CD4-positive, alpha-beta T cell treated with Interleukin-1 beta for 1 hour (primary cell): ENCODE measurements around the gene NEUROD4.
"Not testable (repeated sequence)": the region's sequence is repeated elsewhere in the genome, so short reads cannot be mapped to it uniquely, and the experiment has no call there.

Experiments
- DNase-seq, 2 donors: peaks; one replicate each; pipeline ENCODE4 v3.0.0-alpha.2; 2020 to 2022

NEUROD4 gene, protein sequence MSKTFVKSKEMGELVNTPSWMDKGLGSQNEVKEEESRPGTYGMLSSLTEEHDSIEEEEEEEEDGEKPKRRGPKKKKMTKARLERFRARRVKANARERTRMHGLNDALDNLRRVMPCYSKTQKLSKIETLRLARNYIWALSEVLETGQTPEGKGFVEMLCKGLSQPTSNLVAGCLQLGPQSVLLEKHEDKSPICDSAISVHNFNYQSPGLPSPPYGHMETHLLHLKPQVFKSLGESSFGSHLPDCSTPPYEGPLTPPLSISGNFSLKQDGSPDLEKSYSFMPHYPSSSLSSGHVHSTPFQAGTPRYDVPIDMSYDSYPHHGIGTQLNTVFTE

DNA sequence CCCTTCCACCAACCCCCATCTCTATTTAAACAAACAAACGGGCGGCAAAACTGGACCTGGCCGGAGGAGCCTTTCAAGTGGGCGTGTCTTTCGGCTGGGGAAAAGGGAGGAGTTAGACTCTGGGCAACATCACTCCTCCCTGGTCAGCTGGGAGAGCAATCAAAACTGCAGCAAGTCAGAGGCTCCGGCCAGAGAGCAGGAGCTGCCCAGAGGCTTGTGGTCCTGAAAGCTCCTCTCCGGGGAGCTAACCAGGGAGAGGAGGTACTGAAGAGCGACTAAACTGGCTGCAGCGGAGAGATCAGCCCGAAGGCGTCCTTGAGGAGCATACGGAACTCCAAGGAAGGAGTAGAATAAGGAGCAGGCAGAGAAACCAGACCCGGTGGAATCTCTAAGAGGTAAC lies at the start of gene NEUROD4:
Gene NEUROD4, plus strand, starts transcription at position 191 of the 400 bp plus-strand sequence. CDS start 6,466 bp downstream, outside the sequence.
- peak; percentile 8 to 30 for DNase-seq

DNA sequence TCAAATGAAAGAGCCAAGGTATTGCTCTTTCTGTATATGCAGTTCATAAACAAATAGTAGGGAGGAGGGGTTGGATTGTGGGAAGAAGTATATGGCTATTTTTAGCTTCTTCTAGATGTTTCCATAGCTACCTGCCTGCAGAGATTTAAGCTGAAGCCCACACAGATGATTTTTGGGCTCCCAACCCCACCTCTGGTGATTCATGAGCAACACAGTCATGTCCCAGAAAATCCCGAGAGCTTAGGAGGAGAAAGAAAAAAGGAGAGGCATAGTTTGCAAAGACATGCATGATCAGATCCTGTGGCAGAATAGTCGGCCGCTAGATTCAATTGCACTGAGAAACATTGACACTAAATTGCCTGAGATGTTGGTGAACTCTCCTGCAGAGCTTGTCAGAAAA lies 49.0 kb upstream of the NEUROD4 start:
- DNase-seq = no peak

DNA sequence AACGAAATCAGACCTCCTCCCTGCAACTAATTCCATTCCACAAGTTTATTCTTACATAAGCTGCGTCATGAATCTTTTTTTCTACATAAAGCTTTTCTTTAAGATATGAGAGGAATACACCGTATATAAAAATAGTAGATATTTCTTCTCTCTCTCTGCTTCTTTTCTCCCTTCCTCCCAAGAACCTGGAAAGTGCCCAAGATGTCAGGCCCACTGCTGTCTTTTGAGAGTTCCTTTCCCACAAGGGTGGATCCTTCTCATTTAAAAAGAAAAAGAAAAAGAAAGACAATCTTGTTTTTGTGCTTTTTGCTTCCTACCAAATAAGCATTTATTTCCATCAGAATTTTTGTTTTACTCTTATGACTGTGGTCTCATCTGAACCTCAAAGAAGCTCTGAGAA lies 46.2 kb upstream of the NEUROD4 start:
- DNase-seq = no peak

DNA sequence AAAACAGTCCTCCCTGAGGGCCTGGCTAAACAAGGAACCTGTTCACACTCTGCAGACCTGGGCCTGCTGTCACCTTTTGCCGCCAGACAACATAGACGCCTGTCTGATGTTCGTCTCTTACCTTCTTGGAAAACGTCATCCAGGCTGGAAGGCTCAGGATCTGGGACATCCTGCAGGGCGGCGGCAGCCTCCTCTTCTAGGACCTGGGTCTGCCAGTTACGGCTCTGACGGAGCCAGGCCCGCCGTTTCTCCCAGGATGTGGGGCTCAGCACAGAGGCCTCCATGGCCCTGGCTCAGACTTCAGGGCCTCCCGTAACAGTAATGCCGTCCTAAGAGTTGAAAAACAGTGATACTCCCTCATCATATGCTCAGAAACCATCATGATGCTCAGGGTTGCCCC lies 45.5 kb upstream of the NEUROD4 start:
- no peak for DNase-seq

DNA sequence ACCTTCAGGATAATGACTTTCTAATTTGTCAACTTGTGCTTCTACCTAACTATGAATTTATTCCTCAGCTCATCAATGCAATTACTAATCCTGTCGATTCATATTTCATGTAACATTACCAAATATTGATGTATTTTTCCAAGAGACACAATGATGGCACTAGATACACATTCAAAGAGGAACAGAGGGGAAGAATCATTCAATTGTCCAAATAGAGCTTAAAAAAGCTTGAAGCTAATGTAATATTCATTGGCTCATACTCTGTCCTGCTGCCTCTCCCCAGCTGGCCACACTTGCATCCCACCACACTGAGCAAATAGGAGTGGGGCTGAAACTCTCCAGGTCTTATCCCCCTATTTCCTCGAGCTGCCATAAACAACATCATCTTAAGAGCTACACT lies 44.5 kb upstream of the NEUROD4 start:
- no peak for DNase-seq

DNA sequence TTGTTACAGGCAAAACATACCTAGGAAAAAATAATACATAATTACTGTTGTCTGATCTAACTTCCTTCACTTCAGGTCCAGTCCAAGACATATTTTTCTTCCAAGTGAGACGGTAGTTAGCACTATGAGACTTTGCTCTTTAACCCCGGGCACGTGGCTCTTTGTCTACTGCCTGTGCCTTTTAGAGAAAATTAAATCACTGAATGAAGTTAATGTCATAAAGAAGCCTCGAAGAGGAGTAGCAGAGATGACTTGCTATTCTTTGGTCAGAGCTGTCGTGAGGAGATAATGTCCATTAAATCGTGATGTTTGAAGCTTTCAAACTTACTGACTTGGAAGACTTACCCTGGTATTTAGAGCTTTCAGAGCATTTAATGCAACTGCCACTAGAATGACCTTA lies 43.9 kb upstream of the NEUROD4 start:
- no peak for DNase-seq

DNA sequence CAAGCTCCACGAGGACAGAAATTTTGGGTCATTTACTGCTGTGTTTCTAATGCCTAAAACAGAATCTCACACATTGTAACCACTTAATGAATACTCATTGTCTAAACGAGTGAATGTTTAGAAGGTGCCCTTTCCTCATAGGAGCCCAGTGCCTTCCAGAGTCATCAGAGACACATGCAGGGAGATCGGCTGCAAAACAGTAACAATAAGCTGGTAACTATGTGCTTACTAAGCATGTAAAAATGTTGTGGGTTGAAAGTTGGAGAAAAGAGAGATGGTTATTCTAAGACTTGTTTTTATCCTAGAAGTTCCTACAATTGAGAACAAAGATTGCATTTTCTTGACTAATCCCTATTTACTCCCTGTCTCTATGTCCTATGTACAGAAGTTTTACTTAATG lies 42.6 kb upstream of the NEUROD4 start:
- no peak for DNase-seq

DNA sequence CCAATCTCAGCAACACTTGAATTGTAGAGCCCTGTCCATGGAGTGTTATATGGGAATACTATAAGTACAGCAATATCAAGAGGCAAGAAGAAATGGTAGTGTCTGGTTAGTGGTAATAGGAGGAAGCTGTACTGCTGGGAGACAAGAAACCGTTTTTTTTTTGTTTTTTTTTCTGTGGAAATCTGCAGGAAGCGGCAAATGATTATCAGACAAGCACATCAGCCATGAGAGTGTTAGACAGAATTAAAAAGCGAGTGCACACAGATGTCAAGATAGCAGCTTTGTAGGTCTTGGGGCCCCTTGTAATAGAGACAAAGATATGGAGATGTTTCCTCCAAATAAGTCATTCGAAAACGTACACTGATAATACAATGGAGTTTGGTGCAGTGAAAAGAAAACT lies 41.9 kb upstream of the NEUROD4 start:
- peak in 1 of 2 donors; percentile 37 for DNase-seq

DNA sequence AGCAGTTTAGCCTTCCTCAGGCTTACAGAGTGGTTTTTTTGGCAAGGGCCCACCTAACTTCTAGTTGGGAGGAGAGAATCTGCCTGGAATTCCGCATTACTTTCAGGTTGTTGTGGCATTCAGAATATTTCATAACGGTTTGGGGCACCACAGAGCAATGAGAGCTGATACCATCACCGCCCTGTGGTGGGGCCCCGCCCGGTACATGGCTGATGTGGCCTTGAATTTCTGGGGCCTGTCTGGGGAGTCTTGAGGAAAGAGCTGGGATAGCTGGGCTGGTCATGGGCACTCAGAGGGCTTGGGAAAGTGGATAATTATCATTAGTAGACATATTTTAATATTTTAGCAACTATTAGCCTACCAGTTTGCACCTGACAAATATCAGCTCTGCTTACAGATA lies 39.4 kb upstream of the NEUROD4 start:
- peak; percentile 14 to 47 for DNase-seq

DNA sequence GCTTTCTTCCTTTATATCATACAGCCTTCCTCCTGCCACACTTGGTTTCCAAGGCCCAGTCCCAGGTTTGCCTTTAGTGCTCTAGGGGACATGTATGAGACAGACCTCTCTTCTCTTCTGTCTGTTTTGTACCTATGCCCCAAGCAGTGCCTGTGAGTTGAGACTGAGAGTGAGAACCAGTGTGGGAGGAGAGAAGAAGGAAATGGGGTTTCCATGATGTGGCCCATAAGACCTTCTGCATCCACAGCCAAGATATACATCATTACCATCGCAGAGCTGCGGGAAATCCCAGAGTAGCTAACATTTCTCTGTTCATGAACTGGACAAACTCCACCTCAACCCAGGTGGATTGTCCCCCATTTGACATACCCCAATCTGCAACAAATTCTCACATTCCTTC lies 38.0 kb upstream of the NEUROD4 start:
- DNase-seq = peak in 1 of 2 donors; percentile 43

DNA sequence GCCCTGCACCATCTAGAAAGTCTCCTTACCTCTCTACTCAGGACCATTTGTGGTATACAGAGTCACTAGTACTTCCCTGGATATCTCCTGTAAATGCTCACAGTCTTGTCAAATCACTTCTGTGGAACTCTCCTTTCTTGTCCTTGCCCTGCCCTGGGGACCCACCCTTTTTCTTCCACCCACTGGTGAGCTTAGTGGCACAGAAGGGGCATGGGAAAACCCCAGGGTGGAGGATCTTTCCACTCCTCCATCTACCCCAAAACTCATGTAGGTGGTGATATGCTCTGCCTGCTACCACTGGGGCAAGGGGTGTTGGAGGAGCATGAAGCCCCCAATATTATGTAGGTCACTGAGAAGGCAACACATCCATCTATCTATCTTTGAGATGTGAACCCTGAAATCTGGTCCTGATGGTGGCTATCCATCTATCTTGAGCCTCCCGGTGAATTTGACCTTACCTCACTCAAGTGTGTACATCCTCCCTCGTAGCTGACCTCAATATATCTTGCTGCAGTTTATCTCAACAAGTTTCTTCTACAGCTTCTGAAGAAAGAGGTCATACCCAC lies 36.2 kb upstream of the NEUROD4 start:
- peak in 1 of 2 donors; percentile 51 for DNase-seq

DNA sequence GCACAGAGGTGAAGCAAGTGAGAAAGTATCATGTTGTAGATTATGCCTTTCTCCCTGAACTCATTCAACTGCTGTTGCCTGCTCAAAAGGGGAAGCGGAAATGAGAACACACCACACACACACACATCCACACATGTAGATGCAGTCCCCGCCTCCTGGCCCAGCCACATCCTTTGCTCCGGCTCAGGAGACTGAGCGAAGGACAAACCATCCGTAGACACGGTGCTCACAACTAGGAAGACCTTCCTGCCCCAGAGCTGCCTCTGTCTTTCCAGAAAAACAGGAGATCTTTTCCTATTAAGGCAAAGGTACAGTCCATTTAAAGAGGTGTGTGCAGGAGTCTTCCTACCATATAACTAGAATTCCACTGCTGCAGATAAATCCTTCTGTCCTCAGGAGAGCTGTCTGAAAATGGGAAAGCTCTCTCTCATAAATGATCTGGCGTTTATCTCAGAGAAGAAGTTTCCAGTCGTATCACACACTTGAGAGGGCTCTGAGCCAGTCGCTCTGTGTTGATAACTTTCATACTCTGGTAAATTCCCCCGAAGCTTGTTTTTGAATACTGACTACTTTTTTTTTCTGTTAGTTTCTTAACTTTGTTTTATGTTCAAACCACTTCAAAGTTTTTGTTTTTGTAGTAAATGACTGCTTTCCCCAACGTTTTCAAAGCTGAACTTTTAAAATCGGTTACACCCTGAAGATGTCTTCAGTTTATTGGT lies 35.0 kb upstream of the NEUROD4 start, which contains the start of gene TESPA1:
Gene TESPA1, minus strand, starts transcription at position 105 of the 719 bp plus-strand sequence. CDS start 10,200 bp downstream, outside the sequence.
- peak; percentile 88 to 89 for DNase-seq

DNA sequence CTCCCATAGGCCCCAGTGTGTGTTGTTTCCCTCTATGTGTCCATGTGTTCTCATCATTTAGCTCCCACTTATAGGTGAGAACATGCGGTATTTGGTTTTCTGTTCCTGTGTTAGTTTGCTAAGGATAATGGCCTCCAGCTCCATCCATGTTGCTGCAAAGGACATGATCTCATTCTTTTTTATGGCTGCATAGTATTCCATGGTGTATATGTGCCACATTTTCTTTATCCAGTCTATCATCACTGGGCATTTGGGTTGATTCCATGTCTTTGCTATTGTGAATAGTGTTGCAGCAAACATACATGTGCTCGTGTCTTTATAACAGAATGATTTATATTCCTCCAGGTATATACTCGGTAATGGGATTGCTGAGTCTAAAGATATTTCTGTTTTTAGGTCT lies 33.0 kb upstream of the NEUROD4 start:
- not testable (repeated sequence) for DNase-seq

DNA sequence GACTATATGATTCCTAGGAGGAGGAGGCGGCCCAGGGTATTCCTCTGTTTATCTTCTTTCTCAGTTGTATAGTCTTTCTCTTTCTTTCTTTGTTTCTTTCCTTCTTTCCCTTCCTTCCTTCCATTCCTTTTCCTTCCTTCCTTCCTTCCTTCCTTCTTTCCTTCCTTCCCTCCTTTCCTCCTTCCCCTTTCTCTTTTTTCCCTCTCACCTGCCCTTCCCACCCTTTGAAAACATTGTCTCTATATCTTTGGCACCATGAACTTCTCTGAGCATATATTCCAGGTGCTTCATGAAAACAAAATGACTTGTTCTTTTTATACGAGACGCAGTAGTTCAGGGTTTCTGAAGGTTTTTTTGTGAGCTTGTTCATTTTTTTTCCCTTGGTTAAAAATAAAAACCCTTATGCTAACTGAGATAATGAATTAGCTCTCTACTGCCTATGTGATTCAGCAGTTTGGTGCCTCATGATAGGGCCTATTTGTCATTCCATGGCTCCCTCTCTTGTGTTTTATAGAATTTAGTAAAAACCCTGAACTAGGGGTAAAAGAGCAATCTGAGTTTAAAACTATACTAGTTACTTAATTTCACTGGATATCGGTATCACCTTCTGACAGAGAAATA lies 32.1 kb upstream of the NEUROD4 start:
- no peak for DNase-seq

DNA sequence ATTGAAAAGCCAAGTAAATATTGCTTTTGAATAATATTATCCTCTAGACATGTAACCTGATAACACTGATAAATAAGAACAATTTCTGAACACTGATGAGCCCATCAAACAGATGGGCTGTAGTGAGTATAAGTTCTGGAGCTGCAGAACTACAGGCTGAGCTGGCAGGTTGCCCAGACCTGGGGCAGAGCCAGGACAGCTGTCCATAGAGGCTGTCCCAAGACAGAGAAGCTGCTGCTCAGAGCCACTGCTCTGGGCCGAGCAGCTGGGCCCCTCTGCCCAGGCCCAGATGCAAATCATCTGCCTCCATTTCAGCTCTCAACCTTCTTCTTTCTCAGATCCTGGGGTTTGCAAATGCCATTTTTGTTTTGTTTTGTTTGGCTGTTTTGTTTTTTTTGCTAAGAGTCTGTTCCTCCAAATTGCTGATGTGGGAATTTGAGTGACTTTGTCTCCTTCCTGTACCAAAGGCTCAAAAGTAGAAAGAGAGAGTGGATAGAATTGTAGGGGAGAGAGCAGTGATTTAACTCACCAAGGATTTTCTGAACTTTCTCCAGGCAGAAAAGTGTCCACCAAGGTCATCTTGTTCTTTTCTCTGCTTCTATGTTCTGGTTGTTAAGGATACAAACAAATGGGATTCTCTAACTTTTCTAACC lies 31.2 kb upstream of the NEUROD4 start:
- DNase-seq = no peak

DNA sequence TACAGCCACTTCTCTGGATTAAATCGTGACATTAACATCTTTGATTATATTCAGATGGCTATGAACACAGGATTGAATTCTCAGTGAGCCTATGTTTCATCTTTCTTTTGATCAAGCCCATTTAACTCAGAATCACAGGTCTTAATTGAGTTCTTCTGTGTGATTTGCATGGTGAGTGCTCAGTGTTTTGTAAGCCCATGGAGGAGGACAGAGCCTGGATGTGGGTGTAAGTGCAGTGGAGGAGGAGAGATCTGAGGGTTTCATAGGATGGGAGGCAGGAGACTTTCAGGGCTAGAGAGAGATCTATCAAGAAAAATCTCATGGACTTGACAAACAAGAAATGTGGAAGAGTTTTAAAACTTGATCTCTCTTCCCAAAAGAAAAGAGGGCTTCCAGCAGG lies 29.9 kb upstream of the NEUROD4 start:
- DNase-seq = no peak

DNA sequence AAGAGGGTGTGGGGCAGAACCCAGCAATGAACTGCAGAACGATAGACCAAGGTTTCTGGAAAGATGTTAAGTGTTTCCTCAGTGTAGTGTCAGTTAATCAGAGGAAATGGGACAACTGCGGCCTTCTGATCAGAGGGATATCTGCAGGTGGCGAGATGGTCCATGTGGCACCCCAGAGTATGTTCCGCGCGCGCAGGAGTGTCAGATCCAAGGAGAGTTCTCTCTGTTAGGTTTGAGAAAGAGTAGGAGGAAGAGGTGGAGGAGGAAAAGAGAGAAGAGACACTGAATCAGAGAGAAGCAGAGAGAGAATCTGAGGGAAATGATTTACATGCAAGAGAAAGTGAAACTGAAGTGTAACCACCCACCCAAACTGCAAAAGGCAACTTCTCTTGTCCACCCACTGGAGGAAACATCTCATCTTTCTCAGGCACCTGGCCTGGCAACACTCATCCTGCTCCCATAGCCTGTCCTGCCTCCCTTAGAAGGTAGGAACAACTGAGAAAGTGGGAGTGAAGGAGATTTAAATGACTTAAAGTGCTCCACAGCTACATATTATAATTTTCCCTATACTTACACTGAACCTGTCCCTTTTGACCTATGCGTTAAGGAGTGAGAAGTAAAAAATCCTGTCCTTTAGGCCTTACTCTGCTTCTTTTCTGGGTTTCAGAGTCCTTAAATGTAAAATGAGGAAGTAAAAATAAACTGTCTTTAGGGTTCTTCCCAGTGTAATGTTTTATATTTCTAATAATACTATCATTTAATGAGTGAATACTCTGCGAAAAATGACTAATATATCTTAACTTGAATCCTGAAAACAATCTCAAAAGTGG lies 28.4 kb upstream of the NEUROD4 start:
- DNase-seq = peak; percentile 17 to 48

DNA sequence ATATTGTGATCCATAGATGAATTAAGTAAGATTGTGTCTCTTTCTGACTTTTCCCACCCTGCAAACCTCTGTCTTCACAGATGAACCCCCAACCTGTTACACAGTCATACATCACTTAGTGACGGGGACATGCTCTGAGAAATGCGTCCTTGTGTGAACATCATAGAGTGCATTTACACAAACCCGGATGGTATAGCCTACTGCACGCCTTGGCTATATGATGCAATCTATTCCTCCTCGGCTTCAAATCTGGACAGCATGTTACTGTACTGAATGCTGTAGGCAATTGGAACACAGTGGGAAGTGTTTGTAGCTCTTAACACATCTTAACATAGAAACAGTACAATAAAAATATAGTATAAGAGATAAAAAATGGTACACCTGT lies 27.8 kb upstream of the NEUROD4 start:
- no peak for DNase-seq

DNA sequence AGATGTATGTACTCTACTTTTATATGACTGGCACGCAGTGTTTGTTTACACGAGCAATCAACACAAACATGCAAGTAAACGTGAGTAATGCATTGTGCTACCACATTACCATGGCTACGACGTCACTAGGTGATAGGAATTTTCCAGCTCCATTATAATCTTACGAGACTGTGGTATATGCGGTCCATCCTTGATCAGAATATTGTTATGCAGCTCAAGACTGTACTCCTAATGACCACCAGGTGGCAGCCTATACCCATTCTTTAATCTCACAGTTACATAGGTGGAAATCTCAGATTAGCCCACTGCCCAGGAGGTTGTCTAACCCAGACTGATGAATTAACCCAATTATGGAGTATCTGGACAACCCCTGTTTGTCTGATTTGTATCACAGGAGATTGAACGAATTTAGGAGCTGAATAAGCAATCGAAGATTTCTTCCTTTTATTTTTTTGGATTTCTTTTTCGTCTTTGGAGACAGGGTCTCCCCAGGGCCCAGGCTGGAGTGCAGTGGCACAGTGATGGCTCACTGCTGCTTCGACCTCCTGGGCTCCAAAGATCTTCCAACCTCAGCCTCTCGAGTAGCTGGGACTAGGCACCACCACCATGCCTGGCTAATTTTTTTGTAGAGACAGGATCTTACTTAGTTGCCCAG lies 26.5 kb upstream of the NEUROD4 start:
- DNase-seq = peak; percentile 59 to 80

DNA sequence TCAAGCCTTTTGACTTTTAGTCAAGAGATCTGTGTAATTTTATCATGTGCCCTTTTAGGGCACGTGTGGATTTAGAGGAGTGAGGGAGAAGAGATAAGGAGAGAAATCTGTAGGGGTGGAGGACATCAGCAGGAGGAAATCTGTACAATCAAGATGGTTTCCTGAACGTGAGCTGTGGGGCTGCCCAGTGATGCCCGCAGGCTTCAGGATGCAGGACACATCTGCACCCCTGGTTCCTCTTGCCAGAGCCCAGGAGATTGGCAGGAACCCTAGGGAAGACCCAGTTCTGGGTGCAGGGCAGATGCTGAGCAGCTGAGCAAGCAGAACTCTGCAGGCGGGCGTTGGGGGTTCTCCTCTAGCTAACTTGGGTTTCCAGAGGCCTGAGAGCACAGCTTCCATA lies 23.6 kb upstream of the NEUROD4 start:
- no peak for DNase-seq

DNA sequence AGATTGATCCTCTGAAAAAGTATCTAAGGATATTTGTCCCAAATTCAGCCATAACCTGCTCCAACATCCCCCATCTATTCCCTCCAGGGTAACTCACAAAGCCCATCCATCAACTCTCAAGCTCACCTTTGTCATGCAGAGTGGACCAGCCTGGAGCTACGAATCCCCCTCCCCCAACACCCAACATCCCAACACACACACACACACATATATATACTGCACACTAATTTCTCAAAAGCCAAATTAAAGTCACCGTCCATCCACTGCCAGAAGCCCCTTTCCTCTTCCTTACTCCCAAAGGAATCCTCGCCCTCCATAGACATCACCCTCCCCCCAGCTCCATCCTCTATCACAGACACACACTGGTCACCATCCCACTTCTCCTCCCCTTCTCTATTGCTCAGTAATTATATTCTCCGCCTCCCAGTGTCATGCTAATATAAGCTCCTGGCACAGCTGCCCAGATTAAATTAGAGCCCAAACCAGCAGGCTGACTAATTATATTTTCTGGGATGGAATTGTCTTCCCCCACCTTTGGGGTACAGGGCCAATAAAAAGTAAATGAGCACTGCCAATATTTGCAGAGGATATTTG lies 21.7 kb upstream of the NEUROD4 start:
- DNase-seq = no peak
